Measurements from ENCODE around the gene CNTNAP2.
"Not testable (repeated sequence)": the region's sequence is repeated elsewhere in the genome, so short reads cannot be mapped to it uniquely, and the experiment has no call there.

CNTNAP2 gene

DNA sequence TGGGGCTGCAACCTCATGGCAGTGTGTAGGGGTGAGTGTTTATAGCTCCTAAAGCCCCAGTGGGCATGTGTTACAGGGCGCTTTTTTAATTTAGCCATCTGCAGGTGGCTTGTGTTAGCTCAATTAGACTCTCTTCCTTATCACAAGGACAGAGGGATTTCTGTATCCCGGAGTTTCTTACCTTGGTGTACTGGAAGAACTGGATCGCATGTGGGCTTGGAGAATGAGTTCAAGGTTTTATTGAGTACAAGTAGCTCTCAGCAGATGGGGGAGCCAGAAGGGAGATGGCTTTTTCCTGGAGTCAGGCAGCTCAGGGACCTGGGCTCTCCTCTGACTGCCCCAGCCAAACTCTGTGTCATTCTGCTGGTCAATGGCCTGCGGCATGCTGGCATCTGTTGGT is 2320.4 kb downstream of the CNTNAP2 start:
- no peak for DNase-seq

DNA sequence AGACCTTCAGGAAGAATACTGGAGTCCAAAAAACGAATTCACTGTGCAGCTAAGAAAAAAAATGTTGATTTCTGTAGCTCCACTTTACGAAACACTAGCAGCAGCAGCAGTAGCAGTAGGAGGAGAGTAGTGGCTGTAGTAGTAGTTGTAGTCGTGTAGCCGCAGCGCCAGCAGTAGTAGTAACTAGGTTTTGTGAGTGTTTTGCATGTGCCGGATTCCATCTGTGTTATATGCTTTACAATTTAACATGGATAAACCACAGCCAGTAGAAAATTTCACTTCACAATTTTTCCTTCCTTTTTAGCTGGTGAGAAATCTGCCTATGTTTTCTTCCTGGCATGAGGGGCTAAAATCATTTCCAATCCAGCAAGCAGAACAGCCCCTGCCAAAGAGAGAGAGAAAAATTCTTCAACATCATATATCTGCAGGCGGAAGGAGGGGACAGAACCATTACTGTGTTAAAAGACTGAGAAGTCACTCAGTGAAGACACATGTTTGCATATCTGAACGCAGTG is 2325.6 kb downstream of the CNTNAP2 start:
- DNase-seq, result no peak

DNA sequence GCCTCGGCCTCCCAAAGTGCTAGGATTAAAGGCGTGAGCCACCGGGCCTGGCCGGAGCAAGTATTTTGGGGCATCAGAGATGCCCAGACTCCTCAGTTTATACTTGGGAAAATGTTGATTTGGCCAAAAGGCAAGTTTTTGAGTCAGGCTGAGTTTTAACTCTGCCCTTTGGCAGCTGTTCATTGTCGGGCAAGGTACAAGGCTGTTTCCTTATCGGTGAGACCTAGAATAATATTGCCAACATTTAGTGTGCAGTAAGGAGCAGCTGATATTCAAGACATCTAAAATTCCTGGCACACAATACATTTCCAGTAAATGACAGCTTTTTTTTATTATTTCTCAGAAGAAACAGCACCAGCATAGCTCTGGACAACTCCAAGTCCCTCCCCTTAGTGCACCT is 2326.3 kb downstream of the CNTNAP2 start:
- DNase-seq, result no peak

DNA sequence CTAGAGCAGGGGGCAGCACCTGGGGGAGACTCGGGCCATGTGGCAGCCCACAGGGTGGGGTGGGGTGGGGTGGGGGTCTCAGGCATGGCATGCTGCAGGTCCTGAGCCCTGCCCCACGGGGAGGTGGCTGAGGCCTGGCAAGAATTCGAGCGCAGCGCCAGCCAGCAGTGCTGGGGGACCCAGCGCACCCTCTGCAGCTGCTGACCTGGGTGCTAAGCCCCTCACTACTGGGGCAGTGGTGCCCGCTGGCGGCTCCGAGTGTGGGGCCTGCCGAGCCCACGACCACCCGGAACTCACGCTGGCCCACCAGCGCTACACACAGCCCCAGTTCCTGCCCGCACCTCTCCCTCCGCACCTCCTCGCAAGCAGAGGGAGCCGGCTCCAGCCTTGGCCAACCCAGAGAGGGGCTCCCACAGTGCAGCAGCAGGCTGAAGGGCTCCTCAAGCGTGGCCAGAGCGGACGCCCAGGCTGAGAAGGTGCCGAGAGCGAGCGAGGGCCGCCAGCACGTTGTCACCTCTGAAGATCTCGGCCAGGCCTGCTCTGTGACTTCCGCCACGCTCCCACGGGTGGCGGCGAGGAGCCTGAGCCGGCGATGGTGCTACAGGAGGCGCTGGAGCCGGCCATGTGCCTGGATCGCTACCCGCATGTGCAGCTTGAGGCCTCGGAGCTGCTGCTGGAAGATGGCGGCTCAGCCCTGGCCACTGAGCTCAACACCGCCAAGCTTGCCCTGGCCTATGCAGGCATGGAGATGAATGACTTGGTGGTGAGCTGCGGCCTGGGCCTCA is 2328.9 kb downstream of the CNTNAP2 start:
- no peak for DNase-seq

DNA sequence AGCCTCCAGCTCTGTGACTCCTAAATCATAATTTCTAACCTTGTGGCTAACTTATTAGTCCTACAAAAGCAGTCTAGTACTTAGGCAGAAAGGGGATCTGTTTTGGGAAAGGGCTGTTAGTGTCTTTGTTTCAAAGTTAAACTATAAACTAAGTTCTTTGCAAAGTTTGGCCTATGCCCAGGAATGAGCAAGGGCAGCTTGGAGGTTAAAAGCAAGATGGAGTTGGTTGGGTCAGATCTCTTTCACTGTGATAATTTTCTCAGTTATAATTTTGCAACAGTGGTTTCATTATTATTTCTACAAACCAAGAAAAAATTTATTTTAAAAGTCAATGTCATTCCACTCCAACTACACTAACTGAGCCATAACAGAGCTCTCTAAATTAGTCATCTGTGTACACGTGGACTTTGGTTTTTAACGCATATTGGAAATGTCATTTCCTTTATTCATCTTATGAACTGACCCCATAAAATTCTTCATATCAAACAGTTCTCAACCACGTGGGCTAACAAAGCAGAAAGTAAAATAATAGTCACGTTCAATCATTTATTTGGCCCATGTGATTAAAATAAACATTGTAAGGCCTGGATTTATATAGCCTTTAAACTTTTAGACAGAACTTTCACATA is 2330.7 kb downstream of the CNTNAP2 start:
- no peak for DNase-seq

DNA sequence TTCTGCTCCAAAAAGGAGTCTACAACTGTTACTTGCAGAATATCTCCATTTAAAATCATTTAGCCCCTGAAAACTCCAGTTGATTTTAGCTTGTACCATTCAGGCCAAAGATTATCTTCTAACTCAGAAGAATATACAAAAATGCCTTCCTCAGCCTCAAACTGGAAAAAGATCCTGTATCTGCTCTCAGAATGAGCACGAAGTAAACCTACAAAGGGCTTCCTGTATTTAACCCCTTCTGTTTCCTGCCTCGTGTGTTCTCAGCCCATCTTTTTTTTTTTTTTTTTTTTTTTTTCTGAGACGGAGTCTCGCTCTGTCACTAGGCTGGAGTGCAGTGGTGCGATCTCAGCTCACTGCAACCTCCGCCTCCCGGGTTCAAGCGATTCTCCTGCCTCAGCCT is 2334.9 kb downstream of the CNTNAP2 start:
- not testable (repeated sequence) for DNase-seq

DNA sequence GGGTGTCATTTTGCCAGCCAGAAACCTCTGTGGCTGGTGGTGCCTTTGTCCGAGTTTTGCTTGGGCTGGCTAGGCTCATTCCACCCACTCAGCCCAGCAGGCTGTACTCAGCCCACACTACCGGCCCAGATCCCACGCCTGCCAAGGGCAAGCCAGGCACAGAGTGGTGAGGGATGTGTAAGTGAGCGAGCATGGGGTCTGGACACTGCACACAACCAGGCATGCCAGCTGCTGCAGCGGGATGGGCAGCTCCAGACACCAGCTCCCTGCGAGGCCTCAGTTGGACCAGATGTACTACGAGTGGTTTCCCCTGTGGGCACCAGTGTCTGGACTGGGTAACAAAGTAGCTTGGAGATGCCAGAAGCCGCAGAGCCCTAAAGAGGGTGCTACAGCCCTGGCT is 2339.8 kb downstream of the CNTNAP2 start:
- DNase-seq, result no peak

DNA sequence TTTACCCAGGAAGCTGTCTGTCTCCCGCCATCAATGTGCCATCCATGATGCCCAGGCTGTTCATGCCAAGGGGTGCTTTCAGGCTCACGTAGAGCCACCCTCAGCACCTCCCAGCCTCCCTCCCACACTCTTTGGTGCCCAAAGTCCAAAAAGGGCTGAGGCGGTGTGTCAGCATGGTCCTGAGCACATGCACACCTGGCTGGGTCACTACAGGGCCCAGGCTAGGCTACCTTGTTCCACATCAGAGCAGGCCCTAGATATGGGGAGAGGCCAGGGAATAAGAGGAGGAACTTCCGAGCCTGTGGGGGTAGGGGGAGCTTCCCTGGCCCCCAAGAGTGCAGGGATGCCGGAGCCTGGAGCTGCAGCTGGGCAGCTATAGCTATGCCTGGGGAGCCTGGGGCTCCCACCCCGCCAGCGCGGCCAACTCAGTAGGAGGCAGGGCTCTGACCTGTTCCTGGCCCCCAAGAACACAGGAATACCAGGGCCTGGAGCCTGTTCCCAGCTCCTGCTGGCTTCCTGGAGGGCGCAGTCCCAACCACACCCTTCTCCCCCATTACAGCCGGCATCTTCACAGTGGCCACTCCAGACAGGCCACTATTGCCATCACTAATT is 2340.8 kb downstream of the CNTNAP2 start:
- DNase-seq, result no peak

DNA sequence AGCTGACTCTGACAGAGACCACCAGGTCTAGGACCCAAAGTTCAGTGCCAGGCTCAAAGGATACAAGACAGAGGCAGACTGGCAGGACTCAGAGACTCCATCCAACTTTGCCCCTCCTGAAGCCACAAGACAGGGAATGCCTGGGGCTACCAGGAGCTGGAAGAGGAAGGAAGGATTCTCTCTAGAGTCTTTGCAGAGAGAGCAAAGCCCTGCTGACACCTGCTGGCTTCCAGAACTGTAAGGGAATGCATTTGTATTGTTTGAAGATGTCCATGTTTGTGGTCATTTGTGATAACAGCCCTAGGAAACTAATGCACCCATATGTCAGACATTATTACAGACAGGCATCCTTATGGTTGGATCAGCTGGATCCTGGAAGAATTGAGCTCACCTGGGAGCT is 2341.7 kb downstream of the CNTNAP2 start:
- no peak for DNase-seq

DNA sequence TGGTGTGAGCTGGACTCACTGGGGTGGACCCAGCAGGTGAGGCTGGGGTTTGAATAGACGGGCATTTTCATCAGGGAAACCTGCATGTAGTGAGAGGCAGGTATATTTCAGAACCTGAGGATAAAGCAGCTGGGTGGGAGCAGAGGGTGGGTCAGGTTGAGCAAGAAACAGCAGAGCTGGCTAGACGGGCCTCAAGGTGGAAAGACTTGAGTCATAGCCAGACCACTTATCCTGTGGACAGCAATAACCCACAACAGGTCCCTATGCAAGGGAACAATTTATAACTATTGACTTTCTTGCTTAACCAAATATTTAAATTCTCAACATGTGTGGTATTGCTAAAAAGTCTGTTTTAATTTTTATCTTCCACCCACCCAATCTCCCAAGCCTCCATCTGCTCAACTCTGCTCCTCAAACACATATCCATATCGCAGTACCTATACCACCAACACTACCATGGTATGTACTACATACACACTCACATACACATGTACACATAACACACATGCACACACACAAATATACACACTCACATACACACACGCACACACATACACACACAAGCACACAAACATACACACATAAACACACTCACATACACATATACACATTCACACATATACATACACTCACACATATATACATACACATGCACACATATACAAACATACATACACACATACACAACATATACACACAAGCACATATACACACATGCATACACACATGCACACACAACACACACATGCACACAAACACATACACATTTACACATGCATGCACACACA is 2345.0 kb downstream of the CNTNAP2 start:
- no peak for DNase-seq

DNA sequence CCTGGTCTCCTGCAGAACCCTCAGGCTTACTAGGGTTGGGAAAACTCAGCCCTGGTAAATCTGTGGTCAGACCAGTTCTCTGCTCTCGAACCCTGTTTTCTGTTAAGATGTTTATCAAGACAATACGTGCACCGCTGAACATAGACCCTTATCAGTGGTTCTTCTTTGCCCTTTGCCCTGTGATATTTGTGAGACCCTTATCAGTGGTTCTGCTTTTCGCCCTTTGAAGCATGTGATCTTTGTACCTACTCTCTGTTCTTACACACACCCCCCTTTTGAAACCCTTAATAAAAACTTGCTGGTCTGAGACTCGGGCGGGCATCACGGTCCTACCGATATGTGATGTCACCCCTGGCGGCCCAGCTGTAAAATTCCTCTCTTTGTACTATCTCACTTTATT is 2346.2 kb downstream of the CNTNAP2 start:
- DNase-seq, result not testable (repeated sequence)

DNA sequence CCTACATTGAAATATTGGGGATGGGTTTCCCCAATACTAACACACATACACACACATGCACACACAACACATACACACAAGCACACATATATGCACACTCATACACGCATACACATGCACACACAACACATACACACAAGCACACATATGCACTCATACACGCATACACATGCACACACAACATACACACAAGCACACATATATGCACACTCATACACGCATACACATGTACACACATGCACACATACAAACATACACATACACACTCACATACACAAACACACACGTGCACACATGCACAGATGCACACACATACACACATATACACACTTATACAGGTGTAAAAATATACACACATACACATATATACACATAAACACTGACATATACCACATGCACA is 2346.6 kb downstream of the CNTNAP2 start:
- no peak for DNase-seq

DNA sequence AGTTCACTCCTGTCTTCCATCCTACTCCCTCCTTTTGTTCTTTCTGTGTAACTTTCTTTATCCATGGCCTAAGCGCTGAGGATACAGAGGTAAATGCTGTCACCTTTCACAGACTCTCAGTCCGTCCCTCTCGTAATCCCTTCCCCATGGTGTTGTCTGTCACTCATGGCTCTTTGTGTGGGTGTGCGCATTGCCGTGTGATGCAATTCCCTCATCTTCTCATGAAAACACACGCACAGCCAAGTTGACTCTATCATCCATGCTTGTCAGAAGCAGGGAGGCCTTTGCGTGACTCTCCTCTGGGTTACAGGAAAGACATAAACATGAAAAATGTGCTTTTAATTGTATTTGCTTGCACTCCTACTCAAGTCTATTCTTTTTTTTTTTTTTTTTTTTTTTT is 2348.3 kb downstream of the CNTNAP2 start:
- DNase-seq, result no peak

DNA sequence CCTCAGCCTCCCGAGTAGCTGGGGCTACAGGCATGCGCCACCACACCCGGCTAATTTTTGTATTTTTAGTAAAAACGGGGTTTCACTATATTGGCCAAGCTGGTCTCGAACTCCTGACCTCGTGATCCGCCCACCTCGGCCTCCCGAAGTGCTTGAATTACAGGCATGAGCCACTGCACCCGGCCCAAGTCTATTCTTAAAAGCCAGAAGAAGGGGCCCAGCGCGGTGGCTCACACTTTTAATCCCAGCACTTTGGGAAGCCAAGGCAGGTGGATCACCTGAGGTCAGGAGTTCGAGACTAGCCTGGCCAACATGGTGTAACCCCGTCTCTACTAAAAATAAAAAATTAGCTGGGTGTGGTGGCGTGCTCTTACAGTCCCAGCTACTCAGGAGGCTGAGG is 2348.8 kb downstream of the CNTNAP2 start:
- DNase-seq, result not testable (repeated sequence)

DNA sequence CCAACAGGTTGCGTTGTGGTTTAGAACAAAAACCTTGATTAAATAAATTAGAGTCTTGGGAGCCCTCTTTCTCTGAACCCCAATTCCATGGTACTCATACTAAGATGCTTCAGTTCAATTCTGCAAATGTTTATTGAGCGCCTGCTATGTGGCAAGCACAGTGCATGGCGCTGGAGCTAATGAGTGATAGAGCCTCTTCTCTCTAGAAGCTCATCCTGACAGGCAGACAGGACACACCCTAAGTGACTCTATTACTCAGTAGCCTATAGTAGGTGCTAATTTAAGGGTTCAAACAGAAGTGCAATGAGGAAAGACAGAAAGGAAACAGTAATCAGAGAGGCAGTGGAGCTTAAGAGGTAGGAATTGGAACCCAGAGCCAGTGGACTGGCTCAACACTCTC is 2349.5 kb downstream of the CNTNAP2 start:
- DNase-seq, result no peak

DNA sequence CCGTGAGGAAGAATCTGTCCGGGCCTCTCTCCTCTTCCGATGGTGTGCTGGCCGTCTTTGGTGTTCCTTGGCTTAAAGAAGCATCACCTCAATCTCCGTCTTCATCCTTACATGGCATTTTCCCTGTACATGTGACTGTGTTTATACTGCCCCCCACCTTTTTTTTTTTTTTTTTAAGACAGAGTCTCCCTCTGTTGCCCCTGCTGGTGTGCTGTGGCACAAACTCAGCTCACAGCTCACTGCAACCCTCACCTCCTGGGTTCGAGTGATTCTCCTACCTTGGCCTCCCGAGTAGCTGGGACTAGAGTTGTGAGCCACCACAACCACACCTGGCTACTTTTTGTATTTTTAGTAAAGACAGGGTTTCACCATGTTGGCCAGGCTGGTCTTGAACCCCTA is 2352.1 kb downstream of the CNTNAP2 start:
- DNase-seq, result no peak

Measured in DMS 273 treated with DMSO at 0.1 percent for 48 hours (cell line).